ENCODE measurements around the gene HLA-DOA.

DNA sequence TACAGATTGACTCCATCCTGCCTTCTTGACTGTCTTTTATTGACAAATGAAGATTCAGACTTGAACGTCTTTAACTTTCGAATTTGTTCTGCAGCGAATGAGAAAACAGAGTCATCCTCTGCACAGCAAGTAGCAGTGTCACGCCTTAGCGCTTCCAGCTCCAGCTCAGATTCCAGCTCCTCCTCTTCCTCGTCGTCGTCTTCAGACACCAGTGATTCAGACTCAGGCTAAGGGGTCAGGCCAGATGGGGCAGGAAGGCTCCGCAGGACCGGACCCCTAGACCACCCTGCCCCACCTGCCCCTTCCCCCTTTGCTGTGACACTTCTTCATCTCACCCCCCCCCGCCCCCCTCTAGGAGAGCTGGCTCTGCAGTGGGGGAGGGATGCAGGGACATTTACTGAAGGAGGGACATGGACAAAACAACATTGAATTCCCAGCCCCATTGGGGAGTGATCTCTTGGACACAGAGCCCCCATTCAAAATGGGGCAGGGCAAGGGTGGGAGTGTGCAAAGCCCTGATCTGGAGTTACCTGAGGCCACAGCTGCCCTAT, 28.8 kb downstream of the HLA-DOA start:
- TF ChIP-seq CTCF (IDR thresholded peaks at IDR 0.05 in 4 of 5, conservative IDR thresholded peaks at IDR 0.05 in 1 of 5) (no peak), POLR2A (IDR thresholded peaks at IDR 0.05) (no peak)
